GM19455 (cell line): ENCODE measurements around the gene ROR1.

Experiments
- ATAC-seq: cut with Tn5 transposase; IDR thresholded peaks from one replicate; pipeline ENCODE4 v1.9.1; 2021; ENCODE audit not compliant: unreplicated experiment

The ROR1 gene

GRCh38 chr1:63960326-63960725 lies 186.5 kb downstream of the ROR1 start:
- no peak for ATAC-seq

DNA sequence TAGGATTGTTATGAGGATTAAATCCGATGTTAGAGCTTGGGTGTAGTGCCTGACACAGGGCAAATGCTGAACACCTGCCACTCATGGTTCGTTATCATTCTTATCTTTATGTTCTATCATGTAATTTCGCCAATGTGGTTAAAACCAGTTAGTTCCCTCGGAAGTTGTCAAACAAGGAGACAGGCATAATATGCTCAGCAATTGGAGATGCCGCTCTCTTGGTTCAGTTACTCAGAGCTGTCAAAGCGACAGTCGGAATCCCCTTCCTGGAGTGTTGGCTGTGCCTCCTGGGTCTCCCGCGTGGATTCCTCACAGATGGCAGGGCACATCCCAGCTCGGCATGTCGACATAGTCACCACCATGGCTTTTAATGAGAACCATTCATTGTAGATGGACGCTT lies 192.2 kb downstream of the ROR1 start:
- ATAC-seq: no peak

GRCh38 chr1:63967901-63968300 lies 194.1 kb downstream of the ROR1 start:
- ATAC-seq: no peak

DNA sequence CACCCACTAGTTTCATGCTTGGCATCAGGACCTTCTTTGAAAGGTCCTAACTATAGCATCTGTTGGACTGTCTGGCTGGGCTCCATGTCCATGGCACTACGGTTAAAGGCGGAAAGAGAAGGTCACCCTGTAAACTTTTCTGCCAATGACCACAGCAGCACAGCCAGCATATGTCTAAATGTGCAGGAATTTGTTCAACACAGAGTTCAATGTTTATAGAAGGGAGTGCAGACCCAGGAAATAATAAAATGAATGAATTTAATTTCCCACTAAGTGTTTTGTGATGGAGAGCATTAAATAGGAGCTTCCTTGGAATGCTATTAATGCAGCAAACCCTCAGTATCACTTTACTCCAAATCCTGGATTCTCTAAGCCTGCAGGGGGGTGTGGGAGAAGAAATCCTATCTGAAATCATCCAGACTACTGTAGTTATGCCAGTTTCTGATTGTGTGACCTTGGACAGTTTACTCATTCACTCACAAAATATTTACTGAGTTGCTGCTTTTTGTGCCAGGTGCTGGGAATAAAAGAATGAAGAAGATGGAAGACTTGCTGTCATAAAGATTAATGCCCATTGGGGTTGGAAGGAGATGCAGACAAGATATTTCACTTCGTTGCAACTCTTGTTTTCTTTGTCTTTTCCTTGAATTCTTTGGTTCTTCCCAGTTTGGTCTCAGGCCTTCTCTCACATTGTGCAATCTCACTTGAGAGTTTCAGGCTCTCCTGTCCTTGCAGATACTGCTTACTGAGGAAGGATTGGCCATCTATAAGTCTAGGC lies 195.0 kb downstream of the ROR1 start:
- no peak for ATAC-seq

GRCh38 chr1:63969441-63969901 lies 195.7 kb downstream of the ROR1 start:
- ATAC-seq: no peak

- no peak for ATAC-seq
Observed at GRCh38 chr1:63971557-63971956, 197.7 kb downstream of the ROR1 start.

- ATAC-seq: no peak
Observed at GRCh38 chr1:63973005-63973419, 199.2 kb downstream of the ROR1 start.

GRCh38 chr1:63974966-63975365 lies 201.1 kb downstream of the ROR1 start:
- ATAC-seq: no peak

DNA sequence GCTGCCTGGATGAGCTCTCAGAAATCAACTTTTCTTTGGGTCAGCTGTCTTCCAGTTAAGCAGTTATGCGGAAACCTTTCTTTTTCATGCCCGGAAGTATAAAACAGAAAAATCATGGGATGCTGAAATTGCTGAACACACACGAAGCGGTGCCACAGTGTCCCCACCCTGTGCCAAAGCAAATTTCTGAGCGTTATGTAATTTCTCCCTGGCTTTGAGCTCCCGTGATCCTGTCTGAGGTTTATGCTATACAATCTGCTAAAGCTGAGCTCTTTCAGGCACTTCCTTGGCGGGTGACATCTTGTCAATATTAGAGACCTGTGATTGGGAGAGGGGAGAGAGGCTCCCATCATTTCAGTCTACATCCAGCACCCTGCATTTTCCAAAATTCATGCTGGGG lies 201.7 kb downstream of the ROR1 start:
- no peak for ATAC-seq

- ATAC-seq: no peak
Observed at GRCh38 chr1:63976006-63976405, 202.2 kb downstream of the ROR1 start.

GRCh38 chr1:63977466-63977865 lies 203.6 kb downstream of the ROR1 start:
- no peak for ATAC-seq

DNA sequence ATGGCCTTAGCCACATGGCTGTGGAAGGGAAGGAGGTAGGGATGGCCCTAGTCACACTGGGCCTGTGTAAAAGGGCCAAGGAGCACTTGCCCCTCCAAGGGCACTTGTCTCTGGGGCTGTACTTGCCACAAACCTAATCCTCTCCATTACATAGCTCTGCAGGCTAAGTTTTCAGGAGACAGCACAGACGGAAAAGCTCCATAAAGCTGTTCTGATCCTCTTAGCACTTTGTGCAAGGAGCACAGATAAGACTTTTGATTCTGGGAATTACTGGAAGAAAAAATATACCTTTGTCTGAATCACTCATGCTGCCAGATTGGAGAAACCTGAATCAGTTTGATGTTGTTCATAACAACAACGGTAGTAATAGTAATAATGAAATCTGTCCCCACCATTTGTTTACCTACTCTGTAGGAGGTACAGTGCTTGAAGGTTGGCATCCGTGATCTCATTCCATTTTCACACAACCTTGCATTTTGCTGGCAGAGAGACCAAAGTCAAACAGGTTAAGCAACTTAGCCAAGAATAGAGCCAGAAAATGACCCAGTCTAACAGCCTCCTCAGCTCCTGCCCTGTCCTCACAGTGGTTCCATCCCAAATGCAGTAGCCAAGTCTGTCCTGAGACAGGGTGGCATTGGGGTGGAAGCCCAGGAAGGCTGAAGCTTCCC lies 207.1 kb downstream of the ROR1 start:
- no peak for ATAC-seq

GRCh38 chr1:63981408-63981773 lies 207.6 kb downstream of the ROR1 start:
- ATAC-seq: no peak

DNA sequence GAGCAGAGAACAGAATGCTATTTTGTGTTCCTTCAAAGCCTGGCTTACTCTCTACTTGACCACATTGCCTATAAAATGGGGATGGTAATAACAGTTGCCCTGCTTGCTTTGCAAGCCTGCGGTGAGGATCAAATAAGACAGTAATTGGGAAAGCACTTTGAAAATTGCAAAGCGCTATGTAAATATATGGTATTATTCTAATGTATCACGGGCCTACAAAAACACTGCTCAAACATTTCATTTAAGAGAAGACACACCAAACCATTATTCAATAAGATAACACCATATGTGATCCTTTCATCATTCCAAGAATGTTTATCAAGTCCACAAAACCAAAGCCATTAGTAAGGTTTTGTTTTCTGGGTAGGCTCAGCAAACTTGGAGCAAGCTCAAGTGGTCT lies 208.4 kb downstream of the ROR1 start:
- no peak for ATAC-seq

DNA sequence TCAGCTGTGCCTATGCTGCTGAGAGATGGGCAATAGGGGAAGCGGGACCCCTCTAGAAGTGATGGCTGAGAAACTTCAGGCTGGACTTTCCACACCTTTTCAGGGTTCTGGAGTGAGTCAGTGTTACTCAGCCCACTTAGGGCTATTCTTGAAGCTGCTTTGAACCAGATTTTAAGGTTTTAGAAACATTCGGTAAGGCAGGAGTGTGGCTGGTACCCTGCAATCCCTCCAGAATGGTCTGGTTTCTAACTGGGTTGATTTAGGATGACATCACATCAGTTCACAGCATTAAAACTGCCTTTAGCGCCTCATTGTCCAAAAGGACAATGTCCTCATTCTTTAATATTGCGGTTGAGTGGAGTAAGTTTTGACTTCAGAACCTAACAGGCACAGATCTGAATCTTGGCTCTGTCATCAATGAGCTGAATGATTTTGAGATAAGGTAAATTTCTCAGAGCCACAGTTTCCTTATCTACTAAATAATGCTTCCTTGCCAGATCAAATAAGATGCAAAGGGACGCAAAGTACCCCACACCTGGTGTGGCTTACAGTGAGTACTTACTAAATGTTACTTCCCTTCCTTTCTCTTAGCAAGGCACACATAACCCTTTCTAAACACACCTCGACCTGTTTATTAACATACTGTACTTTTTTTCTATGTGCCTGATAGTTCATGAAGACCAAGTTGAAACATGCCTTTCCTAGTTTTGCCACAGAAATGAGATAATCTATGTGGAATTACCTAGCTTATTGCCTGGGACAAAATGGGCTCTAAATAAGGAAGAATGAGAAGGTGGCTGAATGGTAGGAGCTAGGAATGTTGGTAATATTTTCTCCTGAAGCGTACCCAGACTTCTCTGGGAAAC lies 209.8 kb downstream of the ROR1 start:
- ATAC-seq: no peak

DNA sequence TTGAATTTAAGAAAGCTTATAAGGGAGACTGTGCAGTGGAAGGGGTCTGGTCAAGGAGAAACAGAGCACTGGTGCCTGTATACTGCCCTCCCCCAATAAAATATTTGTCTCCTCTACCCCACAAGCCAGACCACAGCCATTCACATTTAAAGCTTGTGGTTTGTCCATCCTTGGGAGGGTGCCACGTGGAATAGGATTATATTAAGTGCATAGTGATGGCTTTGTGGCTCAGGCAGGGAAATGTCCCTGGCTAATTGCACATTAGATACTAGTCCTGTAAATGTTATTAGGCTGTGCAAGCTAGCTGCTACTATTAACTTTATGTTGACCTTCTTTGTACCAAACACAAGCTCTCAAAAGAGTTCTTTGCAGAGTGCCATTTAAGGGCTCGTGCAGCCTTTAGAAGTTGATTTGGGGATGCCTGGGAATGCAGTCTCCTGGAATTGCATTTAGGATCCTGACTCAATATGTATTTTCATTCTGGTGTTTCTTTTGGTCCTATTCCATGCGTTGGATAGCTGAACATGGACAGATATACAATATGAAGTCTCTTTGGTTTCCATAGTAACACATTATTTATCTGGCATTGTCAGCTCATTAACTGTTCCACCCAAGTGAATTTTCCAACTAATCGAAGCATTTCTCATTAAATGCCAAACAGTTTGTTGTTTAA lies 210.6 kb downstream of the ROR1 start:
- no peak for ATAC-seq

- ATAC-seq: no peak
Observed at GRCh38 chr1:63984930-63985290, 211.1 kb downstream of the ROR1 start.

DNA sequence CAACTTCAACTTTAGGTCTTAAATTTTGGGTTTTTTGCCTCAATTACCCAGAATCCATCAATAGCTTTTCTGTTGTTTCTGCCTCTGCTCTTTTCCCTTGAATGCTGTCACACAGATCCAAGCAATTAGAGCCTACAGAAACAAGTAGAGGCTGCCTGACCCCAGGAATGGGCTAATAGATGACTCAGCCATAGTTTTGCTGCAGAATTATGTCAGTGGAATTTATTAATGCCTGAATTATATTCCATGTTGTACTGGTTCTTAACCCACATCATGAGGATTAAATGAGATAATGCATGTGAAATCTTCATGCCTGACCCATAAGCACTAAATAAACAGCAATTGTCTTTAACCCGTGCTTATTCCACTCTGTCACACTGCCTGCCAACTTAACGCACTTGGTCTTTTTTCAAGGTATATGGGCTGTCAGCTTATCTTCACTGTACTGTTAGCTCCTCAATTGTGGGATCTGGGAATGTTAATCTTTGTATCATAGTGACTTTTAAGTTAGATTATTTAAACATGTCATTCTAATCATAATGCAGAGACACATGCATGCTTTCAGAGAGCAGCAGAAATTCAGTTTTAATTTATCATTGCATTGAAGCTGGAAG lies 213.3 kb downstream of the ROR1 start:
- no peak for ATAC-seq

DNA sequence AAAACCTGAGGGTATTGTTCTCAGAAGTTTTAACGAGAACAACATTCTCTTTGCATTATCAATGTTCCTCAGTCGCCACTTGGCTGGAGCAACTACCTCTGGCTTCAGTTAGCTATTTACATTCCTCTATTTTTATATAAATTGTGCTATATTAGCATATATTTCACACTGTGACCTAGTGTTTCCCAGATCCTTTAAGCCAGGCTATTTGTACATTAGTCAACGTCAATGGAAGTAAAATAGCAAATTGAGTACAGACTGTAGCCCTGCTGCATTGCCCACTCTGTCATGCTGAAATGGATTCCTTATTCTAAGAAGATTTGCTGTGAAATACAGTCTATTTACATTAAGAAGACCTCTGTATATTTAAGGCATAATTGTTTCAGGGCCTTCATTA lies 213.8 kb downstream of the ROR1 start:
- ATAC-seq: no peak

DNA sequence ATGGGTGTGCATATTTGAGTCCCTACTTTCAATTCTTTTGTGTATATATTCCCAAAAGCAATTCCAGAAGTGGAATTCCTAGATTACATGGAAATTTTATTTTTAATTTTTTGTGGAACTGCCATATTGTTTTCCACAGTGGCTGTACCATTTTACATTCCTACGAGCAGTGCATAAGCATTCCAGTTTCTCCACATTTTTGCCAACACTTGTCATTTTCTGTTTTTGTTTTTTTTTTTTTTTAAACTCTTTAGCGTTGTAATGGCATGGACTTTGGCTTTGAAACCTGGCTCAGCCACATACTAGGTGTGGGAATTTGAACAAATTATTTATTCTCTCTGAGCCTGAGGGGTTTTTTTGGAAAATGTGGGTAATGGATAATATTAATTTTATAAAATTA lies 215.1 kb downstream of the ROR1 start:
- no peak for ATAC-seq

DNA sequence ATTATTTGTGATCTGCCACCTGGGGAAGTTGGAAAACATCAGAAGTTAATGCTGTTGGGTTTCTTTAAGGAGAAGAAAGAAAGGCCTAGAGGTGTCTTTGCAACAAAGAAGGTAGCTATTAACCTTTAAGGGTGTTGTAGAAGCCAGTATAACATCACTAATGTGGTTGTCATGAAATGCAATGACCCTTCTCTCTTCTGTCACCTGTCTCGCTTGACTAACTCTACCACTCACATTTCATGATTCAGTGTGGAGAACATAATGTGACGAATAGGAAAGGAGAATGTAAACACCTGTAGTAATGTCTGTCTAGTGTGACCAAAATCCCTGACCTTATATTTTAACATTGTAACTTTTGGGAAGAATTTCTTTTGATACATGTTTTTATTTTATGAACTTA lies 217.9 kb downstream of the ROR1 start:
- no peak for ATAC-seq
